ENCODE results near the gene RPUSD1. TPM values are rescaled to one million over a fixed set of nuclear protein-coding genes. Genes with fewer than 3 reads are reported as not detected.

Gene RPUSD1
- total and polyA plus RNA-seq, 2 of the 13 experiments (the other 11 are each of a cell fraction or from before 2014, with no cell fraction given): 13.1 to 26.2 TPM

DNA sequence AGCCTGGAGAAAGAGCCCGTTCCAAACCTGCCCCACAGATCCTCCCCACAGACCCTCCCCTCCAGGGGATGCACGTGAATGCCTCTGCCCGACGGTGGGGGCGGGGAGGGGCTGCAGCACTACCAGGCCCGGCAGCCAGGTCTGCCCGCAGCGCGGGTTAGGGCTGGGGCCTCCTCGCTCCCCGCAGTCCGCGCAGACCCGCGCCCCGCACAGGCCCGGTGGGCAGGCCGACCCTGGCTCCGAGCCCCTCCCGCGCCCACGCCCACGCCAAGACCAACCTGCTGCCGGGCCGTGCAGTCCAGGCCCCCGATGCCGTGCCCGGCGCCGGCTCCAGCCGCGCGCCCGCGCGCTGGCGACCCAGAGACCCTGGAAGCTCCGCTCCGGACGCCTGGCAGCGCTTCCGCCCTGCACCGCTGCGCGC is at the start of gene RPUSD1 (continued):
- TF ChIP-seq PRMT3 (CRISPR knock-in tag; IDR thresholded peaks at IDR 0.05; ENCODE audit: borderline replicate concordance, low read depth): no peak
- 0 out of 2 replicates have a peak, but pooled peaks have one; percentile 2 for TF ChIP-seq NR2C2 (CRISPR knock-in tag; IDR thresholded peaks at IDR 0.05; ENCODE audit: borderline replicate concordance)
- peak; percentile 53; the same call in 1 of the 2 replicates for TF ChIP-seq RAD21 (CRISPR knock-in tag; IDR thresholded peaks at IDR 0.05)
- 0 out of 2 replicates have a peak, but pooled peaks have one; percentile 16 for TF ChIP-seq SMAD1 (CRISPR knock-in tag; IDR thresholded peaks at IDR 0.05; ENCODE audit: borderline replicate concordance, low read depth)
- peak; percentile 17; the same call in 1 of the 2 replicates for TF ChIP-seq SIN3A (IDR thresholded peaks at IDR 0.05; ENCODE audit: borderline replicate concordance, low read depth, low read length)
- TF ChIP-seq MAFG (CRISPR knock-in tag; IDR thresholded peaks at IDR 0.05): no peak
- no peak for TF ChIP-seq MAZ (IDR thresholded peaks at IDR 0.05; ENCODE audit: borderline replicate concordance, low read depth, low read length)
- TF ChIP-seq MAZ (CRISPR knock-in tag; IDR thresholded peaks at IDR 0.05; ENCODE audit: low read depth): peak; percentile 60; the same call in 1 of the 2 replicates
- no peak for TF ChIP-seq NFKB2 (CRISPR knock-in tag; IDR thresholded peaks at IDR 0.05; ENCODE audit: borderline replicate concordance)
- TF ChIP-seq REPIN1 (CRISPR knock-in tag; IDR thresholded peaks at IDR 0.05; ENCODE audit: borderline replicate concordance, low read depth): 0 out of 2 replicates have a peak, but pooled peaks have one; percentile 11
- TF ChIP-seq HOXA9 (CRISPR knock-in tag; IDR thresholded peaks at IDR 0.05; ENCODE audit: borderline replicate concordance): peak; percentile 62; the same call in 1 of the 2 replicates
- TF ChIP-seq ATF7-NPFF (CRISPR knock-in tag; IDR thresholded peaks at IDR 0.05; ENCODE audit: low read depth): 0 out of 2 replicates have a peak, but pooled peaks have one; percentile 4
- TF ChIP-seq, protein P1, sequence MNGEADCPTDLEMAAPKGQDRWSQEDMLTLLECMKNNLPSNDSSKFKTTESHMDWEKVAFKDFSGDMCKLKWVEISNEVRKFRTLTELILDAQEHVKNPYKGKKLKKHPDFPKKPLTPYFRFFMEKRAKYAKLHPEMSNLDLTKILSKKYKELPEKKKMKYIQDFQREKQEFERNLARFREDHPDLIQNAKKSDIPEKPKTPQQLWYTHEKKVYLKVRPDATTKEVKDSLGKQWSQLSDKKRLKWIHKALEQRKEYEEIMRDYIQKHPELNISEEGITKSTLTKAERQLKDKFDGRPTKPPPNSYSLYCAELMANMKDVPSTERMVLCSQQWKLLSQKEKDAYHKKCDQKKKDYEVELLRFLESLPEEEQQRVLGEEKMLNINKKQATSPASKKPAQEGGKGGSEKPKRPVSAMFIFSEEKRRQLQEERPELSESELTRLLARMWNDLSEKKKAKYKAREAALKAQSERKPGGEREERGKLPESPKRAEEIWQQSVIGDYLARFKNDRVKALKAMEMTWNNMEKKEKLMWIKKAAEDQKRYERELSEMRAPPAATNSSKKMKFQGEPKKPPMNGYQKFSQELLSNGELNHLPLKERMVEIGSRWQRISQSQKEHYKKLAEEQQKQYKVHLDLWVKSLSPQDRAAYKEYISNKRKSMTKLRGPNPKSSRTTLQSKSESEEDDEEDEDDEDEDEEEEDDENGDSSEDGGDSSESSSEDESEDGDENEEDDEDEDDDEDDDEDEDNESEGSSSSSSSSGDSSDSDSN (CRISPR knock-in tag; IDR thresholded peaks at IDR 0.05): peak; percentile 48; the same call in 1 of the 2 replicates
- TF ChIP-seq HNRNPLL (IDR thresholded peaks at IDR 0.05; ENCODE audit: low read depth, low read length, poor library complexity, severe bottlenecking): peak; percentile 12
- no peak for TF ChIP-seq DNMT1 (CRISPR knock-in tag; IDR thresholded peaks at IDR 0.05)
- peak; percentile 10 for TF ChIP-seq PHF8 (CRISPR knock-in tag; IDR thresholded peaks at IDR 0.05)
- TF ChIP-seq ZFY (CRISPR knock-in tag; IDR thresholded peaks at IDR 0.05): peak; percentile 92
- no peak for TF ChIP-seq ZNF546 (CRISPR knock-in tag; conservative IDR thresholded peaks at IDR 0.05)
- peak; percentile 26; the same call in 1 of the 2 replicates for TF ChIP-seq ZNF274 (CRISPR knock-in tag; IDR thresholded peaks at IDR 0.05)
- TF ChIP-seq HMG20B (CRISPR knock-in tag; conservative IDR thresholded peaks at IDR 0.05): no peak
- TF ChIP-seq, protein P2, sequence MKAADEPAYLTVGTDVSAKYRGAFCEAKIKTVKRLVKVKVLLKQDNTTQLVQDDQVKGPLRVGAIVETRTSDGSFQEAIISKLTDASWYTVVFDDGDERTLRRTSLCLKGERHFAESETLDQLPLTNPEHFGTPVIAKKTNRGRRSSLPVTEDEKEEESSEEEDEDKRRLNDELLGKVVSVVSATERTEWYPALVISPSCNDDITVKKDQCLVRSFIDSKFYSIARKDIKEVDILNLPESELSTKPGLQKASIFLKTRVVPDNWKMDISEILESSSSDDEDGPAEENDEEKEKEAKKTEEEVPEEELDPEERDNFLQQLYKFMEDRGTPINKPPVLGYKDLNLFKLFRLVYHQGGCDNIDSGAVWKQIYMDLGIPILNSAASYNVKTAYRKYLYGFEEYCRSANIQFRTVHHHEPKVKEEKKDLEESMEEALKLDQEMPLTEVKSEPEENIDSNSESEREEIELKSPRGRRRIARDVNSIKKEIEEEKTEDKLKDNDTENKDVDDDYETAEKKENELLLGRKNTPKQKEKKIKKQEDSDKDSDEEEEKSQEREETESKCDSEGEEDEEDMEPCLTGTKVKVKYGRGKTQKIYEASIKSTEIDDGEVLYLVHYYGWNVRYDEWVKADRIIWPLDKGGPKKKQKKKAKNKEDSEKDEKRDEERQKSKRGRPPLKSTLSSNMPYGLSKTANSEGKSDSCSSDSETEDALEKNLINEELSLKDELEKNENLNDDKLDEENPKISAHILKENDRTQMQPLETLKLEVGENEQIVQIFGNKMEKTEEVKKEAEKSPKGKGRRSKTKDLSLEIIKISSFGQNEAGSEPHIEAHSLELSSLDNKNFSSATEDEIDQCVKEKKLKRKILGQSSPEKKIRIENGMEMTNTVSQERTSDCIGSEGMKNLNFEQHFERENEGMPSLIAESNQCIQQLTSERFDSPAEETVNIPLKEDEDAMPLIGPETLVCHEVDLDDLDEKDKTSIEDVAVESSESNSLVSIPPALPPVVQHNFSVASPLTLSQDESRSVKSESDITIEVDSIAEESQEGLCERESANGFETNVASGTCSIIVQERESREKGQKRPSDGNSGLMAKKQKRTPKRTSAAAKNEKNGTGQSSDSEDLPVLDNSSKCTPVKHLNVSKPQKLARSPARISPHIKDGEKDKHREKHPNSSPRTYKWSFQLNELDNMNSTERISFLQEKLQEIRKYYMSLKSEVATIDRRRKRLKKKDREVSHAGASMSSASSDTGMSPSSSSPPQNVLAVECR (CRISPR knock-in tag; IDR thresholded peaks at IDR 0.05; ENCODE audit: borderline replicate concordance): peak; percentile 11; the same call in 1 of the 2 replicates
- peak; percentile 46; the same call in 1 of the 2 replicates for TF ChIP-seq KDM5A (IDR thresholded peaks at IDR 0.05; ENCODE audit: borderline replicate concordance, low read length)
- peak; percentile 49; the same call in 1 of the 2 replicates for TF ChIP-seq RBFOX2 (IDR thresholded peaks at IDR 0.05; ENCODE audit: low read depth, low read length)
- 0 out of 2 replicates have a peak, but pooled peaks have one; percentile 30 for TF ChIP-seq ZC3H13 (CRISPR knock-in tag; IDR thresholded peaks at IDR 0.05)
